GM21367 (cell line): ENCODE data around the gene HPRT1.
A peak's percentile ranks its signal among the peaks of the same experiment; 100 is the strongest.
"Not testable (repeated sequence)": the region's sequence is repeated elsewhere in the genome, so short reads cannot be mapped to it uniquely, and the experiment has no call there.

Experiments
- ATAC-seq: cut with Tn5 transposase; IDR thresholded peaks from one replicate; pipeline ENCODE4 v1.9.1; 2021; ENCODE audit not compliant: unreplicated experiment

HPRT1 gene, protein sequence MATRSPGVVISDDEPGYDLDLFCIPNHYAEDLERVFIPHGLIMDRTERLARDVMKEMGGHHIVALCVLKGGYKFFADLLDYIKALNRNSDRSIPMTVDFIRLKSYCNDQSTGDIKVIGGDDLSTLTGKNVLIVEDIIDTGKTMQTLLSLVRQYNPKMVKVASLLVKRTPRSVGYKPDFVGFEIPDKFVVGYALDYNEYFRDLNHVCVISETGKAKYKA

DNA sequence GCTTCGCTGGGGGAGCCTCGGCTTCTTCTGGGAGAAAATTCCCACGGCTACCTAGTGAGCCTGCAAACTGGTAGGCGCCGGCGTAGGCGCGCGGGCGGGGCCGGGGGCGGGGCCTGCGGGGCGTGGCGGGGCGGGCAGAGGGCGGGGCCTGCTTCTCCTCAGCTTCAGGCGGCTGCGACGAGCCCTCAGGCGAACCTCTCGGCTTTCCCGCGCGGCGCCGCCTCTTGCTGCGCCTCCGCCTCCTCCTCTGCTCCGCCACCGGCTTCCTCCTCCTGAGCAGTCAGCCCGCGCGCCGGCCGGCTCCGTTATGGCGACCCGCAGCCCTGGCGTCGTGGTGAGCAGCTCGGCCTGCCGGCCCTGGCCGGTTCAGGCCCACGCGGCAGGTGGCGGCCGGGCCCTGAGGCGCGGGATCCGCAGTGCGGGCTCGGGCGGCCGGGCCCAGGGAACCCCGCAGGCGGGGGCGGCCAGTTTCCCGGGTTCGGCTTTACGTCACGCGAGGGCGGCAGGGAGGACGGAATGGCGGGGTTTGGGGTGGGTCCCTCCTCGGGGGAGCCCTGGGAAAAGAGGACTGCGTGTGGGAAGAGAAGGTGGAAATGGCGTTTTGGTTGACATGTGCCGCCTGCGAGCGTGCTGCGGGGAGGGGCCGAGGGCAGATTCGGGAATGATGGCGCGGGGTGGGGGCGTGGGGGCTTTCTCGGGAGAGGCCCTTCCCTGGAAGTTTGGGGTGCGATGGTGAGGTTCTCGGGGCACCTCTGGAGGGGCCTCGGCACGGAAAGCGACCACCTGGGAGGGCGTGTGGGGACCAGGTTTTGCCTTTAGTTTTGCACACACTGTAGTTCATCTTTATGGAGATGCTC lies at the start of gene HPRT1:
Gene HPRT1, plus strand, starts transcription at position 161 of the 857 bp plus-strand sequence. Its CDS starts 147 bp downstream, at position 308.
- peak; percentile 87 for ATAC-seq

DNA sequence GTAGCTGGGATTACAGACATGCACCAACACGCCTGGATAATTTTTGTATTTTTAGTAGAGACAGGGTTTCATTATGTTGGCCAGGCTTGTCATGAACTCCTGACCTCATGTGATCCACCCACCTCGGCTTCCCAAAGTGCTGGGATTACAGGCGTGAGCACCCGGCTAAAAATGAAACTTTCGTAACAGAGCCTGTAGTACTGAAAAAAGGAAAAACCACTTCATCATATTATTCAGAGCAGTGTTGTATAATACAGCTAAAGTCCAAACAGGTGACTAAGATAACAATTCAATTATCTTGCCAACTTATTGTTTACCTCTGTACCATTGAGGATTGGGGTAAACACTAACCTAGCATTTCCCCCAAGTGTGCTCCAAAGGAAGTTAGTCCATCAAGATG lies 43.9 kb upstream of the HPRT1 start:
- ATAC-seq: no peak

DNA sequence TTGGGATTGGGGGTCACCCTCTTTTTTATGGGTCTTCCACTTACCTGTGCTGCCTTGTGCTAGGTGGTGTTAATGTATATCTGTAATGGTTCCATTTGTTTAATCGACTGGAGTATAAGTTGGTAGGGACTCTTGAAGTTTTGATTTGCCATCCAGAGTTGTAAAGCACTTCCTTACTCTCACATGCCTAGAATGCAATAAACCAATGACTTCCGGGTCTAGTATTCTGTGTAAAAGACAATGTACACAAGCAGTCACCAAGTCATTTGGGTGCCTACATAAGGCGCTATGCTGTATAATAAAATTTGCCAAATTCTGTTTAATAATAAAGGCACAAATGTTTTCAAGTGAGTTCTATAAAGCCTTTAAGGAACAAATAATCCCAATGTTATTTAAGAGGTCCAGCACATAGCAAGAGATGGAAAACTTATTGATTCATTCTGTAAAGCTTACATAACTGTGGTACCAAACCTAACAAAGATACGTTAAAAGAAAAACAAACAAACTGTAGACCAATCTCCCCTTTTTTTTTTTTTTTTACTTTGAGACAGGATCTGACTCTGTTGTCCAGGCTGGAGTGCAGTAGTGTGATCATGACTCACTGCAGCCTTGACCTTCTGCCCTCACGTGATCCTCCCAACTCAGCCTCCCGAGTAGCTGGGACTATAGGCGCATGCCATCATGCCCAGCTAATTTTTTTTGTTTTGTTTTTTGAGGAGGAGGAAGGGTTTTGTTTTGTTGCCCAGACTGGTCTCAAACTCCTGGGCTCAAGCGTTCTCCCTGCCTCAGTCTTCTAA lies 41.5 kb upstream of the HPRT1 start:
- no peak for ATAC-seq

DNA sequence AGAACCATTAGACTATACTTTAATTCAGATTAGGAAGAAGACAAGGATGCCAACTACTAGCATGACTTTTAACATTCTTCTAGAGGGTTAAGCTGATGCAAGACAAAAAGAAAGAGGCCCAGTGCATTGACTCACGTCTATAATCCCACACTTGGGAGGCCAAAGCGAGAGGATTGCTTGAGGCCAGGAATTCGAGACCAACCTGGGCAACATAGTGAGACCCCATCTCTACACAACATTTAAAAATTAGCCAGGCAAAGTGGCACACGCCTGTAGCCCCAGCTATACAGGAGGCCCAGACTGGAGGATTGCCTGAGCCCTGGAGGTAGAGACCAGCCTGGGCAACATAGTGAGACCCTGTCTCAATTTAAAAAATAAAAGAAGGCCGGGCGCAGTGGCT lies 40.2 kb upstream of the HPRT1 start:
- no peak for ATAC-seq

DNA sequence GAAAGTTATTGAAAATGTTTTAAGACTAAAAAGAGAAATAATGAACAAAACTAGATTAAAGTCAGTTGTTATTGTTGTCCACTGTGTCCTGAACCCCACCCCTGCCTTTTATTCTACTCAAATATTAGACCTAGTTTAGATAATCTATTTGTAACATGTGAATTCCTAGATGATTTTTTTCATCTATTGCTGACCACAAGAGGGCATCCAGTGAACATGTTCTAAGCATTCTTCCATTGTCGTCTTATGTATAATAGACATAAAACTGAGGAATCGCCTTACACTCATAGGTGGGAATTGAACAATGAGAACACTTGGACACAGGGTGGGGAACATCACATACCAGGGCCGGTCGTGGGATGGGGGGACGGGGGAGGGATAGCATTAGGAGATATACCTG lies 36.4 kb upstream of the HPRT1 start:
- no peak for ATAC-seq

DNA sequence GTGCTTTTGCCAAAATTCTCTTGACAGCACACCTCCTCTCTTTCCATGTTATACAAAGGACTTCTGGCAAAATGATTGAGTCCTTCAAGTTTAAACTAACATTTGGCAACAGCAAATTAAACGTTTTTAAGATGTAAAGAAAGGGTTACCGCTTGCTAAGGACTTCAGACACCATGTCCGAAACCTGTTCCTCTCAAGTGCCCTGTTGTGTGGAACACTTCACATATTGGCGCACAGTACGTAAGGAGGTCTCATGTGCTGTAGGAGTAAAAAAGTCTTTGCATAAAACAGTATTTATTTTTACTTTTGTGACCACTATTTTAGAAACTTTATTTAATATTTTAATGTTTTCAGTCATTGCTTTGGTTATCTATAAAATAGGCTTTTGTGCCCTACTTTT lies 33.7 kb upstream of the HPRT1 start:
- no peak for ATAC-seq

DNA sequence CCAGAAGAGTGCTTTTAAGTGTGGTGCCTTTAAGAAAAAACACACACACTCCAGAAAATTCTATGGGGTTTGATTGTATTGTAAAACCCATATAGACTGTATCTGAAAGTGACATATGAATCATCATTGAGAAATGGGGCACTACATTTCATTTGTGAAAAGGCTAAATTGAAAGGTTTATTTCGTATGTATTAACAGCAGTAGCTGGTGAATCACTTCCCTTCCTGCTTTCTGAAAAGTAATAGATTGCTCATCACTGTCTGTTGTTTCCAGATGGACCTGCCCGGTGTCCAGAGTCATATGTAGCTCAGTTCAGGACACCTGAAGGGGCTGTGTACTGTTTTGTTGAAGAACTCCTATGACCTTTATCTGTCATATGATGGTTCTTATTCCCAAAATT lies 28.1 kb upstream of the HPRT1 start:
- ATAC-seq: no peak

DNA sequence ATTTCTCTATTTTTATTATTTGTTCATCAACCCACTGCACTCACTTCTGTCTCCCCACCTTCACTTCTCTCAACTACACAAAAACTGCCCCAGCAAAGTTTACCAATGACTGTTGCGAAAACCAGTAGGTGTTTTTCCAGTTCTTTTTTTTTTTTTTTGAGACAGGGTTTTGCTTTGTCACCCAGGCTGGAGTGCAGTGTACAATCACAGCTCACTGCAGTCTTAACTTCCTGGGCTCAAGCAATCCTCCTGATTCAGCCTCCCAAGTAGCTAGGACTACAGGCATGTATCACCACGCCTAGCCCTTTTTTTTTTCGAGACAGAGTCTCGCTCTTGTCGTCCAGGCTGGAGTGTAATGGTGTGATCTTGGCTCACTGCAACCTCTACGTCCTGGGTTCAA lies 24.1 kb upstream of the HPRT1 start:
- ATAC-seq: no peak

DNA sequence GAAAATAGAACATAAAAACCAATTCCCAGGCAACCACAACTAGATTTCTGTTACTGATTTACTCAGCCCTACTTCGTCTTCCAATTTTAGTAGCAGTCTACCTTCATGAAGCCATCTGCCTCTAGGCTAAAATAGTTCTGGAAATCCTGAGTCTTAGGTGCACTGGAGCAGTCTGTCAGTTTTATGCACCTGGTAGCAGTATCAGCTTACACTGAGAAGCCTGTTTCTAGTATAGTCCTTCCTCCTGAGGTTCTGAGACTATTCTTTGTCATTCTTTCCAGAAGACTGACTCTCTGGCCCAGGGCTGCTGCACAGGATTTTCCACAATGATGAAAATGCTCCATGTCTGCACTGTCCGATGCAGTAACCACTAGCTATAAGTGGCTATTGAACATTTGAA lies 16.9 kb upstream of the HPRT1 start:
- ATAC-seq: no peak

DNA sequence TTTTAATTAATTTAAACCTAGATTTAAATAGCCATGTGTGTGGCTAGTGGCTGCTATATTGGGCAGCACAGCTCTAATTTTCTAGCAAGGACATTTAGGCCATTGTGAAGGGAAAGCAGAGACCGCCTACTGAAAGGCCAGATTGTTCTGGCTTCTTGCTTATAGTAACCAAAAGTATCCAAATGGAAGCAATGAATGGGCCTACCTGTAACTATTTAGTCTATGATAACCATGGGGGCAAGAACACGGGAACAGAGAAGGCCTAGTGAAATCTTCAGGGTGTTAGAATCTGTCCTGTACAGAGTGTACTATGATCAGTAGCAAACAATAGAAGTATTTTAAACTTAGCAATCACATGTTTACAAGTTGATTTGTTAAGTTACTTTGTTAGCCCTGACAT lies 16.5 kb upstream of the HPRT1 start:
- ATAC-seq: no peak

DNA sequence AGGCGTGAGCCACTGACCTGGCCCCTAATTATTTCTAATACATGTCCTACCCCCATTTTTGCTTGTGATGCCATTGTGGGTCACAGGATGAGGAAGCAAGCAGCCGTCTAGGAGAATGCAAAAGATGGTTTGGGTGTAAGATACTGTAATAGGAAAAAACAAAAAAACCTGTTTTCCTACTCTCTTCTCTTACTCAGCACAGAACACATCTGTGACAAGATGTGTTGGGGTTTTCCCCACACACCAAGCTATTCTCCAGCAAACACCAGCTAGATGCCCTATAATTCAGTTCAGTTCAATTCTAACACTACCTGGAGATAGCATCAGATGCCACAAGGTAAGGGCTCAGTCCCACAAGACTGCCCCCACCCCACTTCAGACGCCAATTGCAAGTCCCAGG lies 15.3 kb upstream of the HPRT1 start:
- no peak for ATAC-seq

DNA sequence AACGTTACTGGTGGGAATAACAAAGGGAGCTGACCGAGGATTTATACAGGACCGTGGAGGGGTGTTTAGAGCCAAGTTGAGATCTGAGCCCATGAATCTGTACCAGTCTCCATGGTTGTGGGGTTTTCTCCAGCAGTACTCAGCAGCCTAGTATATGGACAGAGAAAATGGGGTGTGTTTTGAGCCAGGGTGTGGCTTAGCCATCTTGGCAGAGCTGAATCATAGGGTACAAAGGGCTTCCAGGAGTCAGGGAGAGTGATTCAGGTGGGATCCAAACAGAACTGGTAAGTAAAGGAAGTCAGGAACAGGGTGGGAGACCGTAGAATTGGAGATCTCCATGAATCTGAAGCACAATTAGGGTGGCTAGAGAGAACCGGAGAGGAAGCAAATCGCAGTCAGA lies 7.4 kb upstream of the HPRT1 start:
- no peak for ATAC-seq

DNA sequence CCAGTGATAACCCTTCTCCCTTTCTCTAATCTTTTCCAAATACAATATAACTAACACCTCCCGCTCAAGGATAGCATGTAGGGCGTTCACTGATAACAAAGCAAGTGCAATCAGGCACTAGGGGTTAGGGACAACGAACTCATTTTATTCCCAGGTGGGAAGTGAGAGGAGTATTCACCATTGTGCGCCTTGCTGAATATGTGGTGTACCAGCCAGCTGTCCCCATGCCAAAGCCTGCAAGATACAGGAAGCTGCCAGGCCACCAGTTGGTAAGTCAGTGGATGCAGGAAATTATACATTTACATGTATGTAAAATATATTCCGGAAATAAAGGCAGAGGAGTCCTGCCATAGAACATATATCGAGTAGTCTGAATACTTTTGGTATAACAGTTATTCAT lies 6.3 kb upstream of the HPRT1 start:
- no peak for ATAC-seq

DNA sequence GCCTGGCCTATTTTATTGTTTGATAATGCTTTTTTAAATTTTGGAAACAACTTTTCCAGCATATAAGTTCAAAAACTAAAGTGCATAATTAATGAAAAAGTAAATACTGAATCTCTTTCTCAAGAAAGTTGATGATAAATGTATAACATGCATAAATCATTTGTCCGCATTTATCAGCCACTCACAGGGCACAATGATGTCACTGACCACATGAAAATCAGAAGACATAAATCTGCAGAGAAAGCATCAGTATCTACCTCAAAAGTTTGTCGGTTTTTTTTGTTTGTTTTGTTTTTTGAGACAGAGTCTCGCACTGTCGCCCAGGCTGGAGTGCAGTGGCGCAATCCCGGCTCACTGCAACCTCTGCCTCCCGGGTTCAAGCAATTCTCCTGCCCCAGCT lies 5.5 kb upstream of the HPRT1 start:
- no peak for ATAC-seq

DNA sequence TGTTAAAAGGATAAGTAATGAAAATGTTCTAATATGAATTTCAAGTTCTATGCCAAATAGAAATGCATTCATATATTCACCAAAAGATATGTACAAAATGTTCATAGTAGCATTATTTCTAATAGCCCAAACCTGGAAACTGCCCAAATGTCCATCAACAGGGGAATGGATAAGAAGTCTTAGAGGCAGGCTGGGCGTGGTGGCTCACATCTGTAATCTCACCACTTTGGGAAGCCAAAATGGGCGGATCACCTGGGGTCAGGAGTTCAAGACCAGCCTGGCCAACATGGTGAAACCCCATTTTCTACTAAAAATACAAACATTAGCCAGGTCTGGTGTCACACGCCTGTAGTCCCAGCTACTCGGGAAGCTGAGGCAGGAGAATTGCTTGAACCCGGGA lies 2.3 kb upstream of the HPRT1 start:
- no peak for ATAC-seq

DNA sequence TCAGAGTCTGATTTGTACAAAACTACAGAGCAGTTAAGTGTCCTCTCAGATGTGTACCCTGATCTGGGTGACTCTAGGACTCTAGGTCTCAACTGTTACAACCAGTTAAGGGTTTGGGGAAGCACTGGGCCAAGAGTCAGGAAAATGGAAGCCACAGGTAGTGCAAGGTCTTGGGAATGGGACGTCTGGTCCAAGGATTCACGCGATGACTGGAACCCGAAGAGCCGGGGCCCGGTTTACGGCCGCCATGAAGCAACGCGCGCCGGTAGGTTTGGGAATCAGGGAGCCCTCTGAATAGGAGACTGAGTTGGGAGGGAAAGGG lies 321 bp upstream of the HPRT1 start:
- ATAC-seq: peak; percentile 10

DNA sequence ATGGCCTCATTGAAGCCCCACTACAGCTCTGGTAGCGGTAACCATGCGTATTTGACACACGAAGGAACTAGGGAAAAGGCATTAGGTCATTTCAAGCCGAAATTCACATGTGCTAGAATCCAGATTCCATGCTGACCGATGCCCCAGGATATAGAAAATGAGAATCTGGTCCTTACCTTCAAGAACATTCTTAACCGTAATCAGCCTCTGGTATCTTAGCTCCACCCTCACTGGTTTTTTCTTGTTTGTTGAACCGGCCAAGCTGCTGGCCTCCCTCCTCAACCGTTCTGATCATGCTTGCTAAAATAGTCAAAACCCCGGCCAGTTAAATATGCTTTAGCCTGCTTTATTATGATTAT lies 876 bp downstream of the HPRT1 start:
- ATAC-seq: no peak

DNA sequence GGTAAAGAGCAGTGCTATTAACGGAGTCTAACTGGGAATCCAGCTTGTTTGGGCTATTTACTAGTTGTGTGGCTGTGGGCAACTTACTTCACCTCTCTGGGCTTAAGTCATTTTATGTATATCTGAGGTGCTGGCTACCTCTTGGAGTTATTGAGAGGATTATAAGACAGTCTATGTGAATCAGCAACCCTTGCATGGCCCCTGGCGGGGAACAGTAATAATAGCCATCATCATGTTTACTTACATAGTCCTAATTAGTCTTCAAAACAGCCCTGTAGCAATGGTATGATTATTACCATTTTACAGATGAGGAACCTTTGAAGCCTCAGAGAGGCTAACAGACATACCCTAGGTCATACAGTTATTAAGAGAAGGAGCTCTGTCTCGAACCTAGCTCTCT lies 1.5 kb downstream of the HPRT1 start:
- no peak for ATAC-seq

DNA sequence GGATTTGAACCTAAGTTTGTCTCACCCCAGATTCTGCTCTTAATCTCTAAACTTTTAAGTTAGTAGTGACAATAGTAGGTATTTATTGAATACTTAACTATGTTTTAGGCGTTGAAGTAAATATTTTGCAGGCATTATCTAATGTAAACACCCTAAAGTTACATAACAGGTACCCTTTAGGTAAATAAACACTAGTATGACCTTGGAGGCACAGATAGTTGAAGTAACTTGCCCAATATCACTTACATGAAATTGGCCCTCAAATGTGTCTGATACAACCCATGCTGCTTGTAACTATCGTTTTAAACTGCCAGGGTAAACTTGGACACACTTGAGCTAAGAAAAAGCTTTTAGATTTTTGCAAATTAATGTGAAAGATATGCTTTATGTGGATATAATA lies 3.0 kb downstream of the HPRT1 start:
- no peak for ATAC-seq

DNA sequence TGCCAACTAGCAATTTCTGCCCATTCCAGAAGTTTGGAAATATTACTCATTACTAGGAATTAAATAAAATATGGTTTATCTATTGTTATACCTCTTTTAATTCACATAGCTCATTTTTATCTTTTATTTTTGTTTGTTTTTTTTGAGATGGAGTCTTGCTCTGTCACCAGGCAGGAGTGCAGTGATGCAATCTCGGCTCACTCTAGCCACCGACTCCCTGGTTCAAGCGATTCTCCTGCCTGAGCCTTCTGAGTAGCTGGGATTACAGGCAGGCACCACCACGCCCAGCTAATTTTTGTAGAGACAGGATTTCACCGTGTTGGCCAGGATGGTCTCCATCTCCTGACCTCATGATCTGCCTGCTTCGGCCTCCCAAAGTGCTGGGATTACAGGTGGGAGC lies 4.5 kb downstream of the HPRT1 start:
- ATAC-seq: not testable (repeated sequence)

DNA sequence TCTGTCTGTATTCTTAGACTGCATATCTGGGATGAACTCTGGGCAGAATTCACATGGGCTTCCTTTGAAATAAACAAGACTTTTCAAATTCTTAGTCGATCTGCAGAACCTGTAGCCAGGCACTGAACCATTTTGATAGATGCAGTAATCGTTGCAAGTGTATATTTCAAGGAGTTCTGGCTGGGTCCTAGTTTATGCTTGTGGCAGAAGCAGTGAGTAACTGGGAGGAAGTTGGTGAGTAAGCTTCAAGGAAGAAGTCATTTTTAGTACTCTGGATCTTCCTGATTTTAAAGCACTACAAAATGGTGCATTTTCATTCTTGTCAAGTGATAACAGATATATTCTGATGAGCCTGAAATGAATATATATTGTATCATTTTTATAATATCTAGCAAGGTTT lies 9.5 kb downstream of the HPRT1 start:
- no peak for ATAC-seq

DNA sequence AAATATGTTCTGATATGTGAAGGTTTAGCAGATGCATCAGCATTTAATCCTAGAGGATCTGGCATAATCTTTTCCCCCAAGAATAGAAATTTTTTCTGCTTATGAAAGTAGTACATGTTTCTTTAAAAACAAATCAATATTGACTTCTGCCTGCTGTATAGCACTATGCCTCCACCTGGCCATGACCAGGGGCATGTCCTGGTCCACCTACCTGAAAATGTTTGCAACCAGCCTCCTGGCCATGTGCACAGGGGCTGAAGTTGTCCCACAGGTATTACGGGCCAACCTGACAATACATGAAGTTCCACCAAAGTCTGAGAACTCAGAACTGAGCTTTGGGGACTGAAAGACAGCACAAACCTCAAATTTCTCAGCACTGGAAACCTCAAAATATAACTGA lies 10.0 kb downstream of the HPRT1 start:
- no peak for ATAC-seq
